ENCODE data around the gene NUBP2. TPM values are rescaled to one million over a fixed set of nuclear protein-coding genes. Genes with fewer than 3 reads are reported as not detected.

The NUBP2 gene
- total RNA-seq, 1 experiment from 2014 or later = 195 TPM

- DNase-seq (ENCODE audit: low spot score) = no peak
These were observed 17.9 kb downstream of the NUBP2 start for GRCh38 chr16:1800701-1801100.

DNA sequence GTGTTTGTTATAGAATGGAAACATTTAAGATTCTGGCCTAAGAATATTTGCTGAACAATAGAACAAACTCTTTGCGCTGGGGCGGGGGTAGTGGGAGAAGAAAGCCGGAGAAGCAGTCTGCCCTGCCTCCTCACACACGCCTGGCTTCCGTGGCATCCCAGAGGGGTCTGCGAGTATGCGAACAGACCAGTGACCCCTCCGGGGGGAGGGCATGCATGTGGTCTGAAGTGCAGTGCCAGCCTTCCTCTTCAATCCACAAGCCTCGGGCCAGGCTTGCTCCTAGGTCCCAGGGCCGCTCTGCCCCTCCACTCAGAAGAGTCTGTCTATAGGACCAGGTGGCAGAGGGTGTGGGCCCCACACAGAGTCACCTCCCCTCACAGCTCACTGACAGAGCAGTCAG lies 24.9 kb downstream of the NUBP2 start:
- no peak for DNase-seq (ENCODE audit: low spot score)

- DNase-seq (ENCODE audit: low spot score) = no peak
These were observed 25.9 kb downstream of the NUBP2 start for GRCh38 chr16:1808691-1809090.

- no peak for DNase-seq (ENCODE audit: low spot score)
These were observed 26.6 kb downstream of the NUBP2 start for GRCh38 chr16:1809281-1809801.

GRCh38 chr16:1810106-1810505 lies 27.3 kb downstream of the NUBP2 start:
- no peak for DNase-seq (ENCODE audit: low spot score)

- no peak for DNase-seq (ENCODE audit: low spot score)
These were observed 27.8 kb downstream of the NUBP2 start for GRCh38 chr16:1810536-1810935.

GRCh38 chr16:1812732-1813163 lies 30.0 kb downstream of the NUBP2 start:
- DNase-seq (ENCODE audit: low spot score) = peak; percentile 69

GRCh38 chr16:1815461-1815860 lies 32.7 kb downstream of the NUBP2 start:
- no peak for DNase-seq (ENCODE audit: low spot score)

DNA sequence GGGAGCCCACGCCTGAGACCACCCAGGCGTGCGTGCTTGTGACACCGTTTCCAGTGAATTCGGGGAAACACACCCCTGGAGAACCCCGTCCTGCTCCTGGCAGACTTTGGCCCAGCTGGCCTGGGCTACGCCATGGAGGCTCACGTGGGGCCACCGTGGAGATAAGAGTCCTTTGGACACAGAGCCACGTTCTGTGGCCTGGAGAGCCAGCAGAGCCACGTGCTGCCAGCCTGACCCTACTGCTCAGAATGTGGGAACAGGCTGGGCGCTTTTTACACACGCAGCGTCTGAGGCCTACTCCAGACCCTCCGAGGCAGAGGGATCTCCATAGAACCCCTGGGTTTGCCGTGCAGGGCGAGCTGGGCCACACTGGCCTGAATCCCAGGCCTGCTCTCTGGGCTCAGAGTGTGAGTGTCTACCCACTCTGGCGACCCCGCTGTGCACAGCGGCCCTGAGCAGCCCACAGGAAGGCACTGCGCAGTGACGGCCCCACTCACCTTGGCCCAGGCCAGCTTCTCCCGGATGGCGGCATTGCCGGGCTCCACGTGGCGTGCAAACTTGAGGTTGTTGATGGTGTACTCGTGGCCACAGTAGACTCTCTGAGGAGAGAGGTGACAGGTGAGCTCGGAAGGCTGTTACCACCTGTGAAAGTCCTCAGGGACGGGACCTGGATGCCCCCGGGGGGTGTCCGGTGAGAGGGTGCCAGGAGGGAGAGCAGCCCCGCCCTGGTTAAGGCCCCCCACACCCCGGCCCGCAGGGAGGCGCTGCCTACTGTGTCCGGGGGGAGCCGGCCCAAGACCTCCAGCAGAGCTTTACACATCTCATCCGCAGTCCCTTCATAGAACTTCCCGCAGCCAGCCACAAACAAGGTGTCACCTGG lies 33.9 kb downstream of the NUBP2 start:
- no peak for DNase-seq (ENCODE audit: low spot score)

GRCh38 chr16:1817276-1817589 lies 34.5 kb downstream of the NUBP2 start:
- DNase-seq (ENCODE audit: low spot score) = no peak

DNA sequence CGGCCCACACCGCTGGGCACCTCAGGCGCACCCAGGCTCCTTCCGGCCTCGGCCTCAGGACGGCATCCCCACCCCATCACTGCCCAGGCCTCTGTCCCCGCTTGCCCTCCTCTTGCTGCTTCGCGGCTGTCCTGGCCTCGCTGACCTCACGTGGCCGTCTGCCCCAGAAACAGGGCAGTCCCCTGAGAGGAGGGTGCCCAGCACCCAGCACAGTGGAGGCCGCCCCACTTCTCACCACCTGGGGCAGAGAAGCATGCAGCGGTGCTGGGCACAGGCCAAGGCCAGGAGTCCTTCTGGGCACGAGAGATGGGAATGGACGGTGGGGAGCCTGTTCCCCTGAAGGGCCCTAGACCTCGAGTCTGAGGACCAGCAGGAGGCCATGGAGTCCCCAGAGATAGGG lies 35.0 kb downstream of the NUBP2 start:
- DNase-seq (ENCODE audit: low spot score) = no peak

DNA sequence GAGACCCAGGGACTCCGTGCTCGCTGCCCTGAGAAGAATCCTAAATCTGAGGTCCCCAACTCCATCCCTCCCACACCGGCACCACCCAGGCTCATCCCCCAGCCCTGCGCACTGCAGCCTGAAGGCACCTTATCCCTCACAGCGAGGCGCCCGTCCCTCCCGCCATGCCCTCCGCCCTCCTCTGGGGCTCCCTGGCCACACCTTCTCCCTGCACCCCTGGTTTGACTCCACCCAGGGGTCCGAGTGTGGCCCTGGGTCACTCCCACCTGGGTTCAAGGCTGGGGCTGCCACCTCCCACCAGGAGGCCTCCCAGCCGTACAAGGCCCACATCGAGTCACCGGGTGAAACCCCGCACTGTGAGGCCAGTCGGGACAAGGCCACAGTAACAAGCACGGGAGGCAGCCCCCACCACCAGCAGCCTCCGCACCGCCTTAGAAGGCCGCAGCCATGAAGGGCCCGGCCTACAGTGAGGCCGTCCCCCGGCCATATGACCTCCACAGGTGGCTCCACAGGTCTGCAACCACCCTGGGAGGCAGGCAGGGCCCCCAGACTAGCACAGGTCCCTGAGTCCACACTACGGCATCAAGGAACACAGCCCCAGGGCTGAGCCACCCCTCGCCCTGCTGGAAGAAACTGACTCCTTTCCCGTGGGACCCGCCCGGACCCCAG lies 35.6 kb downstream of the NUBP2 start:
- DNase-seq (ENCODE audit: low spot score) = no peak

GRCh38 chr16:1818873-1819525 lies 36.2 kb downstream of the NUBP2 start:
- DNase-seq (ENCODE audit: low spot score) = no peak

DNA sequence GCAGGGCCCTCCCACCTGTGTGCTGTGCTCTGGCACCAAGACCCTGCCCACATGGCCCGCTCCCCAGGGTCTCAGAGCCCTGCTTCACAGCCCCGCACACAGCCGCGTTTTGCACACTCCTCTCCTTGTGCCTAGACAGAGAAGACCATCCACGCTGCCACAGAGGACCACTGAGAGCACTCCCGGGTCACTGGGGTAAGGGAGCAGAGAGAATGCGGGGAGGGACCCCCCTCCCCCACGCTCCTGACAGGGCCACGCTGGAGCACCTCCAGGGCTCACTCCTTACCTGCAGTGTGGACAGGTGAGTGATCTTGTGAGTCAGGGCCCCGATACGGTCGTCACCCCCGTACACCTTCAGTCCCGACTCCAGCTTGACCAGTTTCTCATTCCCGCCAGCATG lies 36.9 kb downstream of the NUBP2 start:
- DNase-seq (ENCODE audit: low spot score) = no peak

- no peak for DNase-seq (ENCODE audit: low spot score)
These were observed 37.6 kb downstream of the NUBP2 start for GRCh38 chr16:1820096-1820945.

DNA sequence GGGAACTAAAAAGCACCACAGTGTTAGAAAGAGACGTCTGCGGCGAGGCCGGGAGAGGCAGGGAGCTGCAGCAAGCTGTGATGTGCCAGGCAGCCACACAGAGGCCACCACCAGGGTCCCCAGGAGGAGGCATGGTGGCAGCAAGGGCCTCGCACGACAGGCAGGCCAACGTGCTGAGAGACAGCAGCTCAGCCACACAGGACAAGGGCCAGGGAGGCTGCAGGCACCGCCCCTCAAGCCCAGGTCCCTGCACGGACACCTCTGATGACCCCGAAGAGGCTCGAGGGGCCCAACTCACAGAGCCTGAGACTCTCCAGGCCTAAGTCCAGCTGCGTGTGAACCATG lies 38.2 kb downstream of the NUBP2 start:
- no peak for DNase-seq (ENCODE audit: low spot score)

- no peak for DNase-seq (ENCODE audit: low spot score)
These were observed 39.3 kb downstream of the NUBP2 start for GRCh38 chr16:1821861-1822611.

- no peak for DNase-seq (ENCODE audit: low spot score)
These were observed 40.0 kb downstream of the NUBP2 start for GRCh38 chr16:1822801-1823200.

DNA sequence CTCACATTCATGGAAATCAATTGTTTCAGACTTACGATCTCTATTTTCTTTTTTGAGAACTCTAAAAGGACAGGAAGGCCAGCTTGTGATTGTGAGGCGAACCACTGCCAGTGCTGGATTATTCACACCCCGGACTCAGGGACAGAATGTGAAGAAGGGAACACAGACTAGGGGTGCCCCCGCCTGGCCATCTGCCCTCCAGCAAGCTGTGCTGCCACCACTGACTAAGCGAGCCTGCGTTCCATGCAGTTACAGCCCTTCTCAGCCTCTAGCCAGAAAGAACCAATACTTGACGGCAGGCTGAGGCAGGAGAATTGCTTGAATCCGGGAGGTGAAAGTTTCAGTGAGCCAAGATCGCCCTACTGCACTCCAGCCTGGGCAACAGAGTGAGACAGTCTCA lies 41.1 kb downstream of the NUBP2 start:
- peak; percentile 35 for DNase-seq (ENCODE audit: low spot score)

- no peak for DNase-seq (ENCODE audit: low spot score)
These were observed 42.7 kb downstream of the NUBP2 start for GRCh38 chr16:1825381-1825863.

Data from A172 (cell line).